K562 (cell line): Measurements from ENCODE around the gene PLD1. TPM values are rescaled to one million over a fixed set of nuclear protein-coding genes. Genes with fewer than 3 reads are reported as not detected.

ENCODE experiments used
- ARID2 ChIP-seq: fragments of 450-650 bp; IDR thresholded peaks from 2 replicates; pipeline ENCODE4 v1.6.1; 2017; ENCODE audit warnings: antibody characterized with exemption, mild to moderate bottlenecking
- ATF3 ChIP-seq, 2 experiments: fragments of 450-650 bp in 1 of 2; sonication (generic) in 1 of 2; formaldehyde crosslinking in 1 of 2; IDR thresholded peaks in 1 of 2; conservative IDR thresholded peaks in 1 of 2; 2 replicates each; pipeline versions ENCODE4 v1.6.1 to v1.8.1; 2016 to 2023; ENCODE audit warnings: mild to moderate bottlenecking in 2 of 2, moderate library complexity in 2 of 2, inconsistent platforms in 1 of 2, missing genetic modification reagents in 1 of 2
- CBFA2T3 ChIP-seq: fragments of 450-650 bp; IDR thresholded peaks from 2 replicates; pipeline ENCODE4 v1.6.1; 2017
- CC2D1A ChIP-seq: fragments of 450-650 bp; IDR thresholded peaks from 2 replicates; pipeline ENCODE4 v1.6.1; 2017; ENCODE audit warnings: mild to moderate bottlenecking
- CTCF ChIP-seq, 3 experiments: IDR thresholded peaks in 2 of 3; conservative IDR thresholded peaks in 1 of 3; 2 replicates each; pipeline ENCODE4 v1.5.1; 2011 to 2012; ENCODE audit warnings: low read length in 3 of 3, mild to moderate bottlenecking in 3 of 3, control low read depth in 2 of 3, improper control_type of control experiment in 1 of 3, inconsistent platforms in 1 of 3, low read depth in 1 of 3, mixed read lengths in 1 of 3, moderate library complexity in 1 of 3; ENCODE audit not compliant: insufficient read depth in 2 of 3
- DEAF1 ChIP-seq: fragments of 450-650 bp; formaldehyde crosslinking; IDR thresholded peaks from 2 replicates; pipeline ENCODE4 v1.4.0; 2020; ENCODE audit warnings: mild to moderate bottlenecking, moderate library complexity
- ETV1 ChIP-seq: fragments of 450-650 bp; conservative IDR thresholded peaks from 2 replicates; pipeline ENCODE4 v1.6.1; 2016; ENCODE audit warnings: missing genetic modification characterization, control low read depth, low read depth, missing compliant biosample characterization
- FOXM1 ChIP-seq, 2 experiments: fragments of 450-650 bp in 1 of 2; sonication (generic) in 1 of 2; formaldehyde crosslinking in 1 of 2; IDR thresholded peaks; 2 replicates each; pipeline versions ENCODE4 v1.6.1 to v1.9.0; 2017 to 2022; ENCODE audit warnings: low read depth in 2 of 2, mild to moderate bottlenecking in 2 of 2, missing genetic modification reagents in 1 of 2, moderate library complexity in 1 of 2
- GATAD2B ChIP-seq: fragments of 450-650 bp; IDR thresholded peaks from 2 replicates; pipeline ENCODE4 v1.6.1; 2017; ENCODE audit warnings: mild to moderate bottlenecking, borderline replicate concordance
- HDAC1 ChIP-seq, 2 experiments: fragments of 450-650 bp; IDR thresholded peaks; 2 replicates each; pipeline ENCODE4 v1.6.1; 2016 to 2017; ENCODE audit warnings: inconsistent platforms in 1 of 2, mild to moderate bottlenecking in 1 of 2, moderate library complexity in 1 of 2
- HDAC2 ChIP-seq: fragments of 450-650 bp; IDR thresholded peaks from 2 replicates; pipeline ENCODE4 v1.6.1; 2016; ENCODE audit warnings: mild to moderate bottlenecking
- MNT ChIP-seq, 2 experiments: fragments of 450-650 bp; conservative IDR thresholded peaks; 2 replicates each; pipeline ENCODE4 v1.6.1; 2017; ENCODE audit warnings: mild to moderate bottlenecking in 2 of 2, moderate library complexity in 2 of 2
- MTF1 ChIP-seq: fragments of 250-450 bp; sonication (Bioruptor Pico); IDR thresholded peaks from 2 replicates; pipeline ENCODE4 v1.9.0; 2021; ENCODE audit warnings: moderate library complexity, mild to moderate bottlenecking, inconsistent platforms, borderline replicate concordance
- NCOR1 ChIP-seq: fragments of 450-650 bp; IDR thresholded peaks from 2 replicates; pipeline ENCODE4 v1.6.1; 2016; ENCODE audit warnings: mild to moderate bottlenecking, moderate library complexity
- PTRF ChIP-seq: fragments of 450-650 bp; IDR thresholded peaks from 2 replicates; pipeline ENCODE4 v1.6.1; 2016; ENCODE audit warnings: mild to moderate bottlenecking, missing genetic modification characterization, missing compliant biosample characterization
- RBM25 ChIP-seq: fragments of 200-400 bp; formaldehyde crosslinking; IDR thresholded peaks from 2 replicates; pipeline ENCODE4 v1.6.1; 2018; ENCODE audit warnings: low read length, low read depth, moderate library complexity; ENCODE audit not compliant: severe bottlenecking
- RCOR1 ChIP-seq, 2 experiments: IDR thresholded peaks; 2 replicates each; pipeline ENCODE4 v1.6.1; 2012; ENCODE audit warnings: low read depth in 2 of 2, low read length in 2 of 2, borderline replicate concordance in 1 of 2, improper control_type of control experiment in 1 of 2
- SMARCA5 ChIP-seq: fragments of 450-650 bp; IDR thresholded peaks from 2 replicates; pipeline ENCODE4 v1.6.1; 2016
- TEAD4 ChIP-seq, 2 experiments: sonication (generic) in 1 of 2; formaldehyde crosslinking in 1 of 2; IDR thresholded peaks; 2 replicates each; pipeline versions ENCODE4 v1.6.1 to v1.8.0; 2012 to 2022; ENCODE audit warnings: borderline replicate concordance in 1 of 2, inconsistent platforms in 1 of 2, low read length in 1 of 2, mild to moderate bottlenecking in 1 of 2, missing genetic modification reagents in 1 of 2
- ZBTB1 ChIP-seq: sonication (generic); formaldehyde crosslinking; IDR thresholded peaks from 2 replicates; pipeline ENCODE4 v1.8.1; 2023; ENCODE audit warnings: missing genetic modification reagents, low read depth, mild to moderate bottlenecking, borderline replicate concordance
- polyA plus RNA-seq, 8 experiments: library from polyadenylated mRNA; depleted of rRNA in 4 of 8; stranded (reverse) in 5 of 8; unstranded in 3 of 8; fragments of >200 nt; fragmentation: Nextera tagmentation in 2 of 8; fragmentation: Illumina TruSeq in 1 of 8; extraction: Ambion mirVana in 2 of 8; extraction: Trizol in 1 of 8; gene quantifications; 2 replicates each; pipeline versions ENCODE4 v1.2.1 to v1.2.3, GENCODE V29; 2011 to 2014; ENCODE audit warnings: inconsistent platforms in 1 of 8, missing spikeins in 1 of 8
- total RNA-seq, 7 experiments: library from RNA; depleted of rRNA in 6 of 7; stranded (reverse); fragments of >200 nt in 6 of 7; fragmentation: Illumina TruSeq in 2 of 7; extraction: Trizol in 2 of 7; gene quantifications; 2 replicates each; pipeline versions ENCODE4 v1.2.1 to v1.2.3, GENCODE V29; 2011 to 2021; ENCODE audit warnings: low replicate concordance in 1 of 7

PLD1 gene
- total and polyA plus RNA-seq, 9 of the 15 experiments (the other 6 are each of a cell fraction or from before 2014, with no cell fraction given): 8.4 to 26.1 (median 18.6) TPM

- TF ChIP-seq ATF3 (IDR thresholded peaks at IDR 0.05): no peak
- TF ChIP-seq ATF3 (CRISPR knock-in tag; conservative IDR thresholded peaks at IDR 0.05): 0 out of 2 replicates have a peak, but pooled peaks have one; percentile 28
- 0 out of 2 replicates have a peak, but pooled peaks have one; percentile 11 for TF ChIP-seq NCOR1
- TF ChIP-seq ARID2: peak; percentile 45; the same call in 1 of the 2 replicates
- TF ChIP-seq MNT (conservative IDR thresholded peaks at IDR 0.05): 0 out of 4 replicates have a peak, but pooled peaks of 1 of the 2 experiments have one; percentile 24
- TF ChIP-seq SMARCA5: no peak
- TF ChIP-seq TEAD4 (IDR thresholded peaks at IDR 0.05; ENCODE audit: low read length): no peak
- no peak for TF ChIP-seq TEAD4 (CRISPR knock-in tag; IDR thresholded peaks at IDR 0.05; ENCODE audit: borderline replicate concordance)
- TF ChIP-seq ETV1: no peak
- TF ChIP-seq ZBTB1 (CRISPR knock-in tag): no peak
- TF ChIP-seq CTCF (IDR thresholded peaks at IDR 0.05 in 2 of 3, conservative IDR thresholded peaks at IDR 0.05 in 1 of 3; ENCODE audit: insufficient read depth in 2 of 3, low read depth in 1 of 3, low read length in 3 of 3): peak; percentile 58 to 91 (median 68); a peak in 5 of 6 replicates
- TF ChIP-seq GATAD2B: peak; percentile 62; the same call in 1 of the 2 replicates
- no peak for TF ChIP-seq RBM25
- no peak for TF ChIP-seq HDAC2
- TF ChIP-seq DEAF1 (CRISPR knock-in tag): peak; percentile 90
- no peak for TF ChIP-seq HDAC1 (IDR thresholded peaks at IDR 0.05)
- TF ChIP-seq PTRF (tag): no peak
- TF ChIP-seq FOXM1 (IDR thresholded peaks at IDR 0.05; ENCODE audit: low read depth): no peak
- TF ChIP-seq FOXM1 (CRISPR knock-in tag; IDR thresholded peaks at IDR 0.05; ENCODE audit: low read depth): no peak
- peak; percentile 65; the same call in 1 of the 2 replicates for TF ChIP-seq CC2D1A
- TF ChIP-seq MTF1 (CRISPR knock-in tag): no peak
- TF ChIP-seq CBFA2T3: no peak
- peak in 1 of 2 experiments; percentile 34; a peak in 1 of 4 replicates for TF ChIP-seq RCOR1 (IDR thresholded peaks at IDR 0.05; ENCODE audit: borderline replicate concordance in 1 of 2, low read depth in 2 of 2, low read length in 2 of 2)
Measured at GRCh38 chr3:171566803-171567422, 243.4 kb downstream of the PLD1 start (continued).
